Smooth muscle cell (in vitro differentiated cells): ENCODE results near the gene SLK. TPM values are rescaled to one million over a fixed set of nuclear protein-coding genes. Genes with fewer than 3 reads are reported as not detected.

Source experiments
- DNase-seq: peaks from one replicate; lab custom pipeline; 2025; ENCODE audit not compliant: unreplicated experiment; lab: John Stamatoyannopoulos, UW
- H2AFZ ChIP-seq: fragments of 200-600 bp; sonication (generic); 2 replicates; pipeline ENCODE4 v1.6.0; 2016; ENCODE audit warnings: antibody characterized with exemption, low read depth, mild to moderate bottlenecking
- H3F3A ChIP-seq: fragments of 200-600 bp; sonication (generic); 2 replicates; pipeline ENCODE4 v1.6.0; 2017; ENCODE audit warnings: antibody characterized with exemption, low read depth
- H3K27ac ChIP-seq: fragments of 200-600 bp; sonication (generic); 2 replicates; pipeline ENCODE4 v1.5.1; 2016; ENCODE audit warnings: low read depth, mild to moderate bottlenecking
- H3K27me3 ChIP-seq: fragments of 200-600 bp; sonication (generic); 2 replicates; pipeline ENCODE4 v1.6.1; 2016; ENCODE audit warnings: low read depth, mild to moderate bottlenecking
- H3K36me3 ChIP-seq: fragments of 200-600 bp; sonication (generic); 2 replicates; pipeline ENCODE4 v1.5.1; 2016; ENCODE audit warnings: low read depth
- H3K4me1 ChIP-seq: fragments of 200-600 bp; sonication (generic); 2 replicates; pipeline ENCODE4 v1.5.1; 2016; ENCODE audit warnings: low read depth
- H3K4me2 ChIP-seq: fragments of 200-600 bp; sonication (generic); 2 replicates; pipeline ENCODE4 v1.6.0; 2016; ENCODE audit warnings: mild to moderate bottlenecking
- H3K4me3 ChIP-seq: fragments of 200-600 bp; sonication (generic); 2 replicates; pipeline ENCODE4 v1.5.1; 2016; ENCODE audit warnings: mild to moderate bottlenecking
- H3K79me2 ChIP-seq: fragments of 200-600 bp; sonication (generic); 2 replicates; pipeline ENCODE4 v1.6.0; 2016; ENCODE audit warnings: low read depth, mild to moderate bottlenecking
- H3K9ac ChIP-seq: fragments of 200-600 bp; sonication (generic); 2 replicates; pipeline ENCODE4 v1.6.0; 2016; ENCODE audit warnings: low read depth
- H3K9me3 ChIP-seq: fragments of 200-600 bp; sonication (generic); replicated peaks from 2 replicates; pipeline ENCODE4 v1.5.1; 2016; ENCODE audit warnings: low read depth
- H4K20me1 ChIP-seq: fragments of 200-600 bp; sonication (generic); 2 replicates; pipeline ENCODE4 v1.6.0; 2016; ENCODE audit warnings: low read depth
- WGBS: methylation state at CpG from one replicate; pipeline ENCODE4 v1.1.7; 2016; ENCODE audit warnings: low lambda C conversion rate; 5-methylcytosine and 5-hydroxymethylcytosine counted together
- polyA plus RNA-seq: library from polyadenylated mRNA; unstranded; fragments of >200 nt; fragmentation: Nextera tagmentation; extraction: Ambion mirVana; gene quantifications from 2 replicates; pipeline ENCODE4 v1.2.1, GENCODE V29; 2016
- total RNA-seq: library from RNA; depleted of rRNA; stranded (reverse); fragments of >200 nt; gene quantifications from 2 replicates; pipeline ENCODE4 v1.2.3, GENCODE V29; 2014
- TF ChIP-seq, protein P1 (sequence below): fragments of 200-600 bp; sonication (generic); IDR thresholded peaks from 2 replicates; pipeline ENCODE4 v1.5.1; 2017; ENCODE audit warnings: borderline replicate concordance, mild to moderate bottlenecking, antibody characterized with exemption; ENCODE audit not compliant: insufficient read depth, poor library complexity, severe bottlenecking

Gene SLK
- total and polyA plus RNA-seq, 2 experiments from 2014 or later, result 15.5 to 45.7 TPM

GRCh38 chr10:103923502-103923901 is 43.4 kb upstream of the SLK start:
- Histone ChIP-seq H3K27me3 (no peaks in the 10 kb centered on the region), H3K9me3 (no peaks in the 10 kb centered on the region), H3K4me2 (no peak overlapping the region), H3K79me2 (no peaks in the 10 kb centered on the region), H3K4me1 (no peaks in the 10 kb centered on the region), H3K36me3 (no peaks in the 10 kb centered on the region), H4K20me1 (no peaks in the 10 kb centered on the region), H3K4me3 (no peak overlapping the region), H2AFZ (no peak overlapping the region), H3F3A (no peaks in the 10 kb centered on the region), H3K9ac (no peak overlapping the region), H3K27ac (peak overlapping the region; percentile 72)
- TF ChIP-seq, protein P1, sequence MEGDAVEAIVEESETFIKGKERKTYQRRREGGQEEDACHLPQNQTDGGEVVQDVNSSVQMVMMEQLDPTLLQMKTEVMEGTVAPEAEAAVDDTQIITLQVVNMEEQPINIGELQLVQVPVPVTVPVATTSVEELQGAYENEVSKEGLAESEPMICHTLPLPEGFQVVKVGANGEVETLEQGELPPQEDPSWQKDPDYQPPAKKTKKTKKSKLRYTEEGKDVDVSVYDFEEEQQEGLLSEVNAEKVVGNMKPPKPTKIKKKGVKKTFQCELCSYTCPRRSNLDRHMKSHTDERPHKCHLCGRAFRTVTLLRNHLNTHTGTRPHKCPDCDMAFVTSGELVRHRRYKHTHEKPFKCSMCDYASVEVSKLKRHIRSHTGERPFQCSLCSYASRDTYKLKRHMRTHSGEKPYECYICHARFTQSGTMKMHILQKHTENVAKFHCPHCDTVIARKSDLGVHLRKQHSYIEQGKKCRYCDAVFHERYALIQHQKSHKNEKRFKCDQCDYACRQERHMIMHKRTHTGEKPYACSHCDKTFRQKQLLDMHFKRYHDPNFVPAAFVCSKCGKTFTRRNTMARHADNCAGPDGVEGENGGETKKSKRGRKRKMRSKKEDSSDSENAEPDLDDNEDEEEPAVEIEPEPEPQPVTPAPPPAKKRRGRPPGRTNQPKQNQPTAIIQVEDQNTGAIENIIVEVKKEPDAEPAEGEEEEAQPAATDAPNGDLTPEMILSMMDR, result no peak
- 38% methylated on average over 3 of the region's 3 CpGs for WGBS
- DNase-seq, result no peak

DNA sequence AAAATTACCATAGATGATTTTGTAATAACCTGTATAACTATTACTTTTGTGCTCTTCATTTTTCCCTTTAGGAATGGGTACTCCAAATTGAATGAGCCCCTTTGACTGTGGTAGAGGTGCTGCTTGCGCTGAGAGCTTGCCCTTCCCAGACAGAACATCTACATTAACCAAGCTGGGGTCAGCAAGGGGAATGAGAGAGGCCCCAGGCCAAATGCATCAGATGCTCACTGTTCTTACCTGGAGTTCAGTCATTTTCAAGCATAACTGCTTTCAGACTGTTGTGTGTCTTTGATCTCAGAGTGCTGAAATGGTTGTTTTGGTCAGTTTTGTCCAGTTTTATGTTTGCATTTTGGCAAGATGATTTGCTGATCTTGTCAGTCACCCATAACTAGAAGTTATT is 41.3 kb upstream of the SLK start:
- Histone ChIP-seq H3K36me3 (no peaks in the 10 kb centered on the region), H3K79me2 (no peaks in the 10 kb centered on the region), H3K9ac (no peak overlapping the region), H3K27ac (no peak overlapping the region), H3K4me2 (no peak overlapping the region), H3K27me3 (no peaks in the 10 kb centered on the region), H3K9me3 (no peaks in the 10 kb centered on the region), H4K20me1 (no peaks in the 10 kb centered on the region), H2AFZ (no peak overlapping the region), H3F3A (no peaks in the 10 kb centered on the region), H3K4me3 (no peak overlapping the region), H3K4me1 (no peaks in the 10 kb centered on the region)
- TF ChIP-seq, protein P1, result no peak
- DNase-seq, result no peak
- WGBS, result 91% methylated on average over 1 of the region's 1 CpG

DNA sequence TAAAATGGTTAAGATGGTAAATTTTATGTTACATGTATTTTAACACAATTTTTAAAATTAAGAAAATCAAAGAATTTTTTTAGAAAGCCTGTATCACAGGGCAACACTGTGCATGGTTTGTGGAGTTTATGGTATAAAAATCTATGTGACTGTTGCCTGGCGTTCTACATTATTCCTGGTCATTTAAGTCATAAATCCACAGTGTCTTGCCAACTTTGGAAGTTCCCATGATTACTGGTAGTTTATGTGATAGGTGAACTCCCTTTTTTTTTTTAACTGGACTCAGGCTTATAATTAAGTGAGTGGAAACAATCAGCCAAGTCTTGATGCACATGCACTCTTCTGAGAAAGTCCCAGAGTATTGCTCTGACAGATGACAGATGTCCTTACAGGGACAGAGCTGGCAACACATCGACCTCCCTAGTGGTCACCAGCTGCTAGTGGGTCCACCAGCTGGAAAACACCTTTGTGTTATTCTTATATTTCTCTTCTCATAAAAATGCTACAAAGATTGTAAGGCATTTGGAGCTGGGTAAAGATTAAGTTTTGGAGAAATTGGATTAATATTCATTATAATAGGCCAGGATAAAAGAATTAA is 40.1 kb upstream of the SLK start:
- DNase-seq, result no peak
- Histone ChIP-seq H3F3A (no peaks in the 10 kb centered on the region), H3K36me3 (no peaks in the 10 kb centered on the region), H3K27ac (no peak overlapping the region), H4K20me1 (no peaks in the 10 kb centered on the region), H3K4me3 (no peak overlapping the region), H2AFZ (no peak overlapping the region), H3K9ac (no peak overlapping the region), H3K4me2 (no peak overlapping the region), H3K9me3 (no peaks in the 10 kb centered on the region), H3K27me3 (no peaks in the 10 kb centered on the region), H3K4me1 (no peaks in the 10 kb centered on the region), H3K79me2 (no peaks in the 10 kb centered on the region)
- WGBS, result 84% methylated on average over 2 of the region's 2 CpGs
- TF ChIP-seq, protein P1, result no peak

- DNase-seq, result no peak
- Histone ChIP-seq H4K20me1 (no peaks in the 10 kb centered on the region), H3F3A (no peaks in the 10 kb centered on the region), H3K9me3 (no peaks in the 10 kb centered on the region), H3K27ac (peak overlapping the region; percentile 37), H3K4me1 (no peaks in the 10 kb centered on the region), H3K9ac (no peak overlapping the region), H3K4me2 (no peak overlapping the region), H3K79me2 (no peaks in the 10 kb centered on the region), H2AFZ (peak overlapping the region; percentile 15), H3K27me3 (no peaks in the 10 kb centered on the region), H3K4me3 (no peak overlapping the region), H3K36me3 (no peaks in the 10 kb centered on the region)
- TF ChIP-seq, protein P1, result no peak
- WGBS, result 55% methylated on average over 6 of the region's 6 CpGs
Observed at GRCh38 chr10:103928784-103929183, 38.2 kb upstream of the SLK start.
